GM18858 (cell line): ENCODE measurements around the gene GSPT1.

Experiments used
- ATAC-seq: cut with Tn5 transposase; IDR thresholded peaks from one replicate; pipeline ENCODE4 v1.9.1; 2021; ENCODE audit not compliant: unreplicated experiment

The GSPT1 gene

DNA sequence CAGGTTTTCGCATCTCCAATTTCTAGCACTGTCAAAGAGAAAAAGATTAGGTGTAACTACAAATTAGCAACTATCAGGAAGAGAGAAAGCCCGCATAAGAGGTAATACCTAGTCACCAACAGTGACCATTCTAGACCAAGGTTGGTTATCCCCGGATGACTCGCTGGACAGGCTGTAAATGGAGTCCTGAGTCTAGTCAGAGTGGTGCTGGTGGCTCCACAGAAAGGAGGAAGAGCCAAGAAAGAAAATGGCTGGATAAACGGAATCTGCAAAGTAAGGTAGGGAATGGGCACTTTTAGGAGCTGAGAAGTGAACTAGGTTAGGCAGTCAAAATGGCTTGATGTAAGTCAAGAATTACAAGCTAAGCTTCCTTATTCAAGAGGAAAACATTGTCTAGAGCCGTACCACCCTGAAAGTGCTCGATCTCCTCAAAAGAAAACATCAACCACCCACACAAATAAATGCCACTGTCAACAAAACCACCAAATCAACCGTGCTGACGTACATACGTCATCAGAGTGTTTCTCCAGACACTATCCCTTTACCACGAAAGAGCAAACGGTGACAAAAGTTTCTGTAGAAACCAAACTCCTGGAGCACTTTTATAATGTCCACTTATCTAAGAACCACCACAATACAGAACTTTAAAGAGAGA, 2.2 kb downstream of the GSPT1 start:
- no peak for ATAC-seq

DNA sequence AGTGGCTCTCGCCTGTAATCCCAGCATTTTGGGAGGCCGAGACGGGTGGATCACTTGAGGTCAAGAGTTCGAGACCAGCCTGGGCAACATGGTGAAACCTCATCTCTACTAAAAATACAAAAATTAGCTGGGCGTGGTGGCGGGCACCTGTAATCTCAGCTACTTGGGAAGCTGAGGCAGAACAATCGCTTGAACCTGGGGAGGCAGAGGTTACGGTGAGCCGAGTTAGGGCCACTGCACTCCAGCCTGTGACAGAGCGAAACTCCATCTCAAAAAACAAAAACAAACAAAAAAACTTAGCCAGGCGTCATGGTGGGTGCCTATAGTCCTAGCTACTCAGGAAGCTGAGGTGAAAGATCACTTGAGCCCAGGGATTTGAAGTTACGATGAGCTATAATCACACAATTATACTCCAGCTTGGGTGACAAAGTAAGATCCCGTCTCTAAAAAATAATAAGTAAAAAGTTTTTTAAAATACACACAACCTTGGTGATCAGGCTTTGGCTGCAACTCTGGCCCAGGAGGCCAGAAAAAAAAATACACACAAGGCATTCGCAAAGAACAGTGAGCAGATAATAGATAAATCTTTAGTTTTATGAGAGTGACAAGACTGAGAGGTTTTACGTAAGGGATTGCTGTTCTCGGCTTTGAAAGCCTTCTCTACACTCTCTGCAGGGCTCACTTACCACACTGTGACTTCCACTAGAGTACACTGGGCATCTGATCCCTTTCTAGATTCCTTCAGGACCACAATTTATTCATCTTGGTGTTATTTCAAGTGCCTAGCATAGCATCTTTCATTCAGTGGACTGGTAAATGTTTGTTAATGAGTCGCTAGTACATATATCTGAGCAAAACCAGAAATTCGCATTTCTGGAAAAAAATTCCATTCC, 5.9 kb downstream of the GSPT1 start:
- no peak for ATAC-seq

DNA sequence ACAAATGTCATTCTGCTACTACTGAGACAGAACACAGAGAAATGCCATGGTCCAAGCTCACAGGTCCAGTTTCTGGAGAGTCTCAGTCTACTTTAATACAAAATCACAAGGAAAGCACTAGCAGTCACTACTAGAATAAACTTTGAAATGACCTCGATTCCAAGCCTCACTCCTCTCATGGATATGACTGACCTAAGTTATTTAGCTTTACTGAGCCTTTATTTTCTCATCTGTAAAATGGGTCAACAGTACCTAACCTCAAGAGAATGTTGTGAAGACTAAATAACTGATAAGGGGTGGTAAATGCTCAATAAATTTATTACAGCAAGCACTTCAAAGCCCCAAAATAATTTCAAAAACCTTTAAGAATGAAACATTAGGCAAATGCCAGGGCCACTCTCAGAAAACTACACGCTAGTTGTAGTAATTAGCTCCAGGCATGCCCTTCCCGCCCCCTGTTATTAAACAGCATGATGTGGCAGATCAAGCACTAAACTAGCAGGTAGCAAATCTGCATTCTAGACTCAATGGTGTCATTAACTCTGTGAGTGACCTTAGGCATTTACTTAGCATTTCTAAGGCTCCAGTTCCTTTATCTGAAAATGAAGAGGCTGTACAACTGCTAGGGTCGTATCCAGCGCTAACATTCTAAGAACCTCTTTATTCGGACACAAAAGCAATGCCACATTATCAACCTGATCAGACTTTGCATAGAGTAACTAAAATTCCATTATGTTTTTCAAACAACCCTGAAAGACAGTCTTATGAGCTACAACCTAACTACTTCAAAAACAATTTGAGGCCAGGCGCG, 8.4 kb downstream of the GSPT1 start:
- no peak for ATAC-seq

DNA sequence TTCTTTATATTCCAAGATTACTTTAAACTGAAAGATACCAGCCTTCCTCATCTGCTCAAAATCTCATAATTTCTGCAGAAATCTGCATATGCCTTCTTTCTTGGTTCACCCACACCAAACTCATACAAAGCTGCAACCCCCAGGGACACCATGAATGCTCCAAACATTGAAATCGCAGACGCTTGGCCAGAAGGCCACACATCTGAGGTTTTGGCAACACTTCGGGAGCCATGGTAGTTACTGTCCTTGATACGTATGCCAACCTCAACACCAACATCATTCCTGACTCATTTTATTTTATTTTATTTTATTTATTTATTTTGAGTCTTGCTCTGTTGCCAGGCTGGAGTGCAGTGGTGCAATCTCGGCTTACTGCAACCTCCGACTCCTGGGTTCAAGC, 11.8 kb downstream of the GSPT1 start:
- ATAC-seq = no peak

DNA sequence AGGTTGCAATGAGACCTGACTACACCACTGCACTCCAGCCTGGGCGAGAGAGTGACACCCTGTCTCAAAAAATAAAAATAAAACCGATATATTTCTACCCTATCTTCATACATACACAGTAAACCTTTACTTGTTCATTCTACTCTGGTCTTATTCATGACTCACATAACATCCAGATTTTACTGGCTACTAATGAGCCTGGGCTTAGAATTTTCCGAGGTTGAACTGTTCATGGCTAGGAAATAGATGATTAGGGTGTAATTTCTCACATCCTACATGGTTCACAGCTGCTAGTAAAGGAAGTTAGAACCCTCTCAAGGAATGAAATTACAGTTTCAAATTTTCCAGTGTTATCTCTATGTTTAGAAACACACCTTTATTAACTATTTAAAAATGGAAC, 14.7 kb downstream of the GSPT1 start:
- ATAC-seq = no peak

DNA sequence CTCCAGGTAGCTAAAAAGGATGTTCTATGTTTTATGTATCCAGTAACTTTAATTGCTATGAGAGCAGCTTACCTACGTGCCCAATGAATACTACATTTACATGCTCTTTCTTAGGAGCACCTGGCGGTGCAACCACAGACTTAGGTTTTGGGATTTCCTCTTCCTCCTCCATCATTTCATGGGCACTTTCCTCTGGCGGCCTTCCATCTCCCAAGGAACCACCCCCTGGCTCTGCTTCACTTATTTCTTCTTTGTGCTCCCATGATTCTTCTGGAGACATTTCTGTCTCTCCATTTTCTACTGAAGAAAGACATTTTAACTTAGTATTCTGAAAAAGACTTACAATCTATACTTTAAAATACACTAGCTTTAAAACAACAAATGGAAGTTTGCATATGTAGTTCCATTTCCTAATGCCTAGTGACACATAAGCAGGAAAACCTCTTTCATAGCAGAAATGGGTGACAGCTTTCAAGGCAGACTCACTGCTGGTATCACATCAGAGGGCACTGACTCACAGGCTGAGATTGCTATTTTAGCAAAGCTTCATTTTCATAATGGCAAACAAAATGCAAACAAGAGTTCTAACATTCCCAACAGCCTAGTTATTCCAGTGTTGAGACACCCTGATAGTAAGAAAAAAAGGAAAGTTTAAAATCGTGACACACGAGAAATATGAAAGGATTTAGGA, 19.1 kb downstream of the GSPT1 start:
- no peak for ATAC-seq

DNA sequence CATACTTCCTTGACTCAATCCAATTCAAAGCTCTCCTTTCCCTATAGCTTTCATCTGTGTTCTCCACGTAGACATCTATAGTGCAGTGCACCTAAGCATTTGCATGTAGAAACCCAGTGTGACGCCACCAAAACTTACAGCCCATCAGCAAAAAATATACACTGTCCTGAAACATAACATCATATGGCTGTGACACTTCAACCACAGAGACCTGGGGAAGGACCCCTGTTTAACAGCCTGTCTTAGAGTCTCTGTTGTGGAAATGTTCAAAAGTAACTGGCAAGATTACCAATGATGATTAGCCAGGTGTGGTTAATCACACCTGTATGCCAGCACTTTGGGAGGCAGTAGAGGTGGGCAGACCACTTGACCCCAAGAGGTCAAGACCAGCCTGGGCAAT, 22.2 kb downstream of the GSPT1 start:
- no peak for ATAC-seq

DNA sequence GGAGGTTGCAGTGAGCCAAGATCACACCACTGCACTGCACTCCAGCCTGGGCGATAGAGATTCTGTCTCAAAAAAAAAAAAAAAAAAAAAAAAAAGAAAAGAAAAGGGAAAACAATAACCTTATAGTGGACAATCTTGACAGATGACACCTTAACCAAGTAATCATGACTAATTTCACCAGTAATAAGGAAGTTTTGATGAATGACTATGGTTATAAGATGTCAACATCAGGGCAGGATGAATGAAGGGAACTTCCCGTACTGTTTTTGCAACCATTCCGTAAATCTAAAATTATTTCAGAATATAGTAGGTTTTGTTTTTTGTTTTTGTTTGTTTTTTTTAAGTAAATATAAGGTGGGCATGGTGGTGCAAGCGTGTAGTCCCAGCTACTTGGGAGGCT, 23.0 kb downstream of the GSPT1 start:
- ATAC-seq = no peak

DNA sequence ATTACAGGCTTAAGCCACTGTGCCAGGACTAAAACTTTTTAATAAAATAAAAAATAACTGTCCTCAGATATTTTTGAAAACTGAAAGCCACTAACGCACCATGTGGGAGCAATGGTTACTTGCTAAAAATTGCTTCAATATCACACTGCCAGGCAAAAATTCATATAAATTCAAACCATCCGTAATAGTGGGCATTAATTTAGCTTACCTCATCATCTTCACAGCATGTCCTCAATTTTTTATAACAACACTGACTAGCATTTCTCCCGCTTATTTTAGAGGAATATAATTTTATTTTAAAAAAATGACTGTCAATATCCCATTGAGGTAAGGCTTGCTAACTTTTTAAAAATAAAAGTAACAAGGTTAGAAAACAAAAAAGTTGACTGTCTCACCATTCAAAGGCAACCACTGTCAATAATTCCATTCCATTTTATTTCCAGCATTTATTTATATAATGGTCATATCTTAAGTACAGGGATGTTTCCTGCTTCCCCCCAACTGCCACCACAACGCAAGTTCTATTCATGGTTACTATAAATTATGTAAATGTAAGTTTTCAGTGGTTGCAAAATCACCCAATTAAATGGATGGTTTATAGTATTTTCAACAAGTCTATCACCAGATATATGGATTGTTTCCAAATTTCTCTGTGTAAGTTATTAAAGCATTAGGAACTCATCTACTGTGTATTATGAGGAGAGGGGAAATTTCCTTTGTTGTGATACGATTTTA, 25.4 kb downstream of the GSPT1 start:
- ATAC-seq = no peak

DNA sequence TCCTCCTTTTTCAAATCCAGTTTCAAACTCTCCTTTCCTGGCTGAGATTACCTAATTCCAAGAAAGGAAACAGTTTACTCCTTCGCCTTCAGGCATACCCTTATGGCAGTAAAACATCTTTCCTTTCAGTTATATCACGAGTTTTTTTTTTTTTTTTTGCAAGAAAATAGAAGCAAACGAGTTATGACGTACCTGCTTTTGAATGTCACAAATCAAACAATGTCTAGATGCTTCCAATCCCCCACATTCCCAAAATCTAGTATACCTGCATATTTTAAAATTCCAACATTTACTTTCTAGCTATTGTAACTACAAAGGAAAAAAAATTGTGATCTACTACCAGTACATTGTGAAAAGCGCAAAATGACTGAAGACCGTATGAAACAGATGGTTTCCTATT, 28.9 kb downstream of the GSPT1 start:
- no peak for ATAC-seq

DNA sequence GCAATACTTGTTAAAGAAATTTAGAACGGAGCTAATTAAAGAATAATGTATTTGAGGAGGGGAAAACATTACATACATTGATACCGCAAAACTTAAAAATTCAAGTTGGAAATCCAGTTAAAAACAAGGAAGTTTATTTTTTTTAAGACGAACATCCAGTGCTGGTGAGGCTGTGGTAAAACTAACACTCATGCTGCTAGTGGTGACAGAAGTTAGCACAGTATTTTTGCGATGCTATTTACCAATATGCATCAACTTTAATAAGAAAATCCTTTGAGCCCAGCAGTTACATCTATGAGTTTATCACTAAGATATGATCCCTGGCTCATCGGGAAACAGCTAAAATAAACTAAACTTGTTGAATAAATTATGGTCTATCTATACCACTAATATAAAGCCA, 31.7 kb downstream of the GSPT1 start:
- no peak for ATAC-seq

DNA sequence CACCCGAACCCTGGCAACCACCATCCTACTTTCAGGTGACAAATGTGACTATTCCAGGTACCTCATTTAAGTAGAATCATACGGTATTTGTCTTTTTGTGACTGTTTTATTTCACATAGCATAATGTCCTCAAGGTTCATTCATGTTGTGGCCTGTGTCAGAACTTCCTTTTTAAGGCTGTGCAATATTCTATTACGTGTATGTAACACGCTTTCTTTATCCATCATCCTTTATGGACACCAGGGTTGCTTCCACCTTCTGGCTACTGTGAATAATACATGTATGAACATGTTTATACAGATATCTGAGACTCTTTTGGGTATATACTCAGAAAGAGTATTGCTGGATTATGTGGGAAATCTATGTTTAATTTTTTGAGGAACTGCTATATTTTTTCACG, 35.7 kb downstream of the GSPT1 start:
- ATAC-seq = no peak

DNA sequence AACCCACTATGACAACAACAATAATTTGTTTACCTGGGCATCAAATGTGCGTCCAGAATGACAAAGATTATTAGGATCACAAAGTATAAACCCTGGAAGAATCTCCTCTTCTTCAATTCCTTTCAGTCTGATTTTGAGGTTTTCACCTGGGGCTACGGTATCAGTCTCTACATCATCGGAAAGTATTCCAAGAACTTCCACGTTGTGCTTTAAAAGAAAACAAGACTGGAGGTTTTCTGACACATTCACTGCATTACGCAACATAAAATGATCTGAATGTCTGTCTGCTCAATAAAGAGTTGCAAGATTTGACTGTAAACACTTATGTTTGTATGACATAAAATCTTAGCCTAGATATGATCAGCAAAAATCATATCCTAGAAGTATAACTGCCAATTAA, 38.4 kb downstream of the GSPT1 start:
- ATAC-seq = no peak

DNA sequence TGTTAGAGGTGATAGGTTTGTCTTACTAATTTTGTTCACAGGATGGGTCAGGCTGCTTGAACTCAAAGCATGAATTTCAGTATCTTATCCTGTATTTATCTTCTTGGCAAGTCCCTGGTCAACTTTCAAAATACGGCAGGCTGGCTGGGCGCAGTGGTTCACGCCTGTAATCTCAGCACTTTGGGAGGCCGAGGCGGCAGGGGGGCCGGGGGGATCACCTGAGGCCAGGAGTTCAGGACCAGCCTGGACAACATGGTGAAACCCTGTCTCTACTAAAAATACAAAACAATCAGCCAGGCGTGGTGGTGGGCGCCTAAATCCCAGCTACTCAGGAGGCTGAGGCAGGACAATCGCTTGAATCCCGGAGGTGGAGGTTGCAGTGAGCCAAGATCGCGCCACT, 39.5 kb downstream of the GSPT1 start:
- ATAC-seq = no peak

DNA sequence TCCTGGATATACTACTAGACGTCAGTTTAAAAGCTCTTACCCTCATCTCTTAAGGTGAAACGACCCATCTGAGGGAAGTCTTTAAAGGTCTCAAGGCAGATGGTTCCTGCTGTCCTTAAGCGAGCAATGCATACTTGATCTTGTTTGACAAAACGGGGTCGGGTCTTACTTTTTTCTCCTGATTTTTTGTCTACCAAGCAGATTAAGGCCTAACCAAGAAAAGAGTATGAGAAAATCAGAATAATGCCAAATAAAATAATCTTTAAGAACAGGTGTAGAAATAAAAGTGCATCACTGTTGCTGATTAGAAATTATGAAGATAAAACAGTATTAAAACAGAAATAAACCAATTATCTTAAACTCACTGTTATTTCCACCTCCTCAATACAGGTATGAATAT, 40.0 kb downstream of the GSPT1 start:
- ATAC-seq = no peak

DNA sequence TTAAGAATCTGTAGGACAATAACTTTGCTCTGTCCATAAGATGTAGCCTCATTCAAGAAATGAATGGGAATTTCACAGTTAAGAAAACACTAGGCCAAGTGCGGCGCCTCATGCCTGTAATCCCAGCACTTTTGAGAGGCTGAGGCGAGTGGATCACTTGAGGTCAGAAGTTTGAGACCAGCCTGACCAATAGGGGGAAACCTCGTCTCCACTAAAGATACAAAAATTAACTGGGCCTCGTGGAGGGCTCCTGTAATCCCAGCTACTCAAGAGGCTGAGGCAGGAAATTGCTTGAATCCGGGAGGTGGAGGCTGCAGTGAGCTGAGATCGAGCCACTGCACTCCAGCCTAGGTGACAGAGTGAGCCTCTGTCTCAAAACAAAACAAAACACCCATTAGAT, 44.6 kb downstream of the GSPT1 start:
- no peak for ATAC-seq

DNA sequence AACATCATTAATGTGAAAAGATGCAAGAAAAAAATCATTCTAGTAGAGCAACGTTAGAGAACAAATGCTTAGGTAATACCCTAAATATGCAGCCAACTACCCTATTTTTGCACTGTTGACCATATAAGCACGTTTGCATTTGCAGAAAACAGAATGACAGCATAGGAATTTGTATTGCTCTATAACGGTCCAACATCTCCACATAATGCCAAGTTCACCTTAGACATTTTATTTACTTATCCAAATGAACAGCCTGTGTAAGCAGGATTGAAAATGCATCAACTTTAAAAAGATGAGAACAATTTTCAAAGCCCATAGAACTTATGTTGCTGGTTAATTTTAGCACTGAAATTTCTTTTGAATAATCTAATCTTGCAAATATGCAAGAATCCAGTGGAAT, 45.4 kb downstream of the GSPT1 start:
- no peak for ATAC-seq

DNA sequence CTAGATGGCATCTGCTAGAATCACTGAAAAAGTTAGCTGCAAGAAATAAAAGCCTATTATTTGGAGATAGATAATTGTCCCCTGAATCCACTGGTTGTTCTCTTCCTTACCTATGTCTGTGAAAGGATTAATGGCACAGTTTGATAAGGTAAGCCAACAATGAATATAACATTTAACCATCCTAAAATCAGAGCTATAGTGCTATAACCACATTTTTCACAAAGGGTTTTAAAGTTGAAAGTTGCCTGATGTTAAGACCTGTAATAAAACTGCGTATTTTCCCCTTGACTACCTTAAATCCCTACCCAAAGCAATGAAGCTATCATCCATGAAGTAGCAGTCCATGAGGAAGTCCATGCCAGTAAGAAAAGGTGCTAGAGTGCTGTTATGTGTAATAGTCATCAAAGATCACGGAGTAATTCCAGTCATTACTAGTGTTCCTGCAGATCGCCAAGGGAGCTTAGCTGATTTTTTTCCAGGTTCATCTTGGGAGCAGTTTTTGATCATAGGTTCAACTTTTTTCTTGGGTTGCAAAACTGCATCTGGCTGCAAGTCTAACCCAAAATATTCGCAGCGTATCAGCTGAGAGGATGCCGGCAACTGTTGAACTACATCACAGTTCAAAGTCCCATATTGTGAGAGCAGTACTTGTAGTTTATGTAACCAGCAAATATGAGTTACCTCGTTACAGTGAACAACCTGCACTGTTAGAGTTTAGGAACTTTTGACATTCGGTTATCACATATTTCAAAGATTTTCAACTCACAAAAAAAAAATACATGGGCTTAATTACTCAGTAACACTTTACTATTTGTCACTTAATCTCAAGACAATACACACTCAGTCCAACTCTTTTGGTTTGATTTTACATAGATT, 46.2 kb downstream of the GSPT1 start:
- no peak for ATAC-seq

DNA sequence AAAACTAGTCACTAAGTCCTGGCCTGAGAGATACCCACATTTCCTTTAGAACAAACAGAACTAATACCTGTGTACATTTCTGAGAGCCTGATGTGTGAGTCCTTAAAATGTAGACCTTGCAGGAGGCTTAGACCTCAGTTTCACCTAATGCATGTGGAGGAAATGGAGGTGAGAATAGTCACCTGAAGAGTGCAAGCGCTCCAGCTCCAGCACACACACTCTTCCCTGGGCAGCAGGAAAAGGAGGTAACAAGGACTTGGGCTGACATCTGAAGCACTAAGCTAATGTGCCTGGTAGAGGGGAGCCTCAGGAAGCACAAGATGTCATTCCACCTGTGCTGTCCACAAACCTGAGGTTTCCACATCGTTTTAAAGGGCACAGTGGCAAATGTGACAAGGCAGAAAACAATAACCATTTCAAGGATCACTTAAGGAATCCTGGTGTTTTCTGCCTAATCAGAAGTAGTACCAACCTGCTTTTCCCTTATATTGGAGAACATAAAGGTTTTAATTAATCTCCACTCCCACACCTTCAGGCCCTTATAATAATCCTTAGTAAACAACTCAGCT, 47.3 kb downstream of the GSPT1 start:
- no peak for ATAC-seq
